Smooth muscle cell (in vitro differentiated cells): Measurements from ENCODE around the gene LAMA5. TPM values are rescaled to one million over a fixed set of nuclear protein-coding genes. Genes with fewer than 3 reads are reported as not detected.

Source experiments
- DNase-seq: peaks from one replicate; lab custom pipeline; 2025; ENCODE audit not compliant: unreplicated experiment; lab: John Stamatoyannopoulos, UW
- H2AFZ ChIP-seq: fragments of 200-600 bp; sonication (generic); 2 replicates; pipeline ENCODE4 v1.6.0; 2016; ENCODE audit warnings: antibody characterized with exemption, low read depth, mild to moderate bottlenecking
- H3F3A ChIP-seq: fragments of 200-600 bp; sonication (generic); 2 replicates; pipeline ENCODE4 v1.6.0; 2017; ENCODE audit warnings: antibody characterized with exemption, low read depth
- H3K27ac ChIP-seq: fragments of 200-600 bp; sonication (generic); 2 replicates; pipeline ENCODE4 v1.5.1; 2016; ENCODE audit warnings: low read depth, mild to moderate bottlenecking
- H3K27me3 ChIP-seq: fragments of 200-600 bp; sonication (generic); 2 replicates; pipeline ENCODE4 v1.6.1; 2016; ENCODE audit warnings: low read depth, mild to moderate bottlenecking
- H3K36me3 ChIP-seq: fragments of 200-600 bp; sonication (generic); 2 replicates; pipeline ENCODE4 v1.5.1; 2016; ENCODE audit warnings: low read depth
- H3K4me1 ChIP-seq: fragments of 200-600 bp; sonication (generic); 2 replicates; pipeline ENCODE4 v1.5.1; 2016; ENCODE audit warnings: low read depth
- H3K4me2 ChIP-seq: fragments of 200-600 bp; sonication (generic); 2 replicates; pipeline ENCODE4 v1.6.0; 2016; ENCODE audit warnings: mild to moderate bottlenecking
- H3K4me3 ChIP-seq: fragments of 200-600 bp; sonication (generic); 2 replicates; pipeline ENCODE4 v1.5.1; 2016; ENCODE audit warnings: mild to moderate bottlenecking
- H3K79me2 ChIP-seq: fragments of 200-600 bp; sonication (generic); 2 replicates; pipeline ENCODE4 v1.6.0; 2016; ENCODE audit warnings: low read depth, mild to moderate bottlenecking
- H3K9ac ChIP-seq: fragments of 200-600 bp; sonication (generic); 2 replicates; pipeline ENCODE4 v1.6.0; 2016; ENCODE audit warnings: low read depth
- H3K9me3 ChIP-seq: fragments of 200-600 bp; sonication (generic); replicated peaks from 2 replicates; pipeline ENCODE4 v1.5.1; 2016; ENCODE audit warnings: low read depth
- H4K20me1 ChIP-seq: fragments of 200-600 bp; sonication (generic); 2 replicates; pipeline ENCODE4 v1.6.0; 2016; ENCODE audit warnings: low read depth
- WGBS: methylation state at CpG from one replicate; pipeline ENCODE4 v1.1.7; 2016; ENCODE audit warnings: low lambda C conversion rate; 5-methylcytosine and 5-hydroxymethylcytosine counted together
- polyA plus RNA-seq: library from polyadenylated mRNA; unstranded; fragments of >200 nt; fragmentation: Nextera tagmentation; extraction: Ambion mirVana; gene quantifications from 2 replicates; pipeline ENCODE4 v1.2.1, GENCODE V29; 2016
- total RNA-seq: library from RNA; depleted of rRNA; stranded (reverse); fragments of >200 nt; gene quantifications from 2 replicates; pipeline ENCODE4 v1.2.3, GENCODE V29; 2014
- TF ChIP-seq, protein P1 (sequence below): fragments of 200-600 bp; sonication (generic); IDR thresholded peaks from 2 replicates; pipeline ENCODE4 v1.5.1; 2017; ENCODE audit warnings: borderline replicate concordance, mild to moderate bottlenecking, antibody characterized with exemption; ENCODE audit not compliant: insufficient read depth, poor library complexity, severe bottlenecking

The LAMA5 gene
- total and polyA plus RNA-seq, 2 experiments from 2014 or later = 27.5 to 27.6 TPM

DNA sequence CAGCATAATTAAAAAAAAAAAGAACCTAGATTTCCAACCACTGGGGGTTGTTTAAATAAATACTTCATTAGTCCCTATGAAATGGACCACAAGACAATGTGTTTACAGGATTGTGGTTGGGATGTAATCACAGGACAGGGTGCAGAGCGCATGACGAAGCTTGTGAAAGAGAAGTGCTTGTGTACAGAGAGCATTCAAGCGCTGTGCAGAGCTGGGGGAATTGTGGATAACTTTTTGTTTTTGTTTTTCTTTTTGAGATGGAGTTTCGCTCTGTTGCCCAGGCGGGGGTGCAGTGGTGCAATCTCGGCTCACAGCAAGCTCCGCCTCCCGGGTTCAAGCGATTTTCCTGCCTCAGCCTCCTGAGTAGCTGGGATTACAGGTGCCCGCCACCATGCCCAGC, 22.3 kb downstream of the LAMA5 start:
- no peaks in the 10 kb centered on the region for H3K4me1 ChIP-seq
- no peaks in the 10 kb centered on the region for H3K36me3 ChIP-seq
- DNase-seq = no peak
- H3K27ac ChIP-seq = no peak overlapping the region
- no peak overlapping the region for H3K9ac ChIP-seq
- no peaks in the 10 kb centered on the region for H3K79me2 ChIP-seq
- H3F3A ChIP-seq = no peaks in the 10 kb centered on the region
- TF ChIP-seq, protein P1, sequence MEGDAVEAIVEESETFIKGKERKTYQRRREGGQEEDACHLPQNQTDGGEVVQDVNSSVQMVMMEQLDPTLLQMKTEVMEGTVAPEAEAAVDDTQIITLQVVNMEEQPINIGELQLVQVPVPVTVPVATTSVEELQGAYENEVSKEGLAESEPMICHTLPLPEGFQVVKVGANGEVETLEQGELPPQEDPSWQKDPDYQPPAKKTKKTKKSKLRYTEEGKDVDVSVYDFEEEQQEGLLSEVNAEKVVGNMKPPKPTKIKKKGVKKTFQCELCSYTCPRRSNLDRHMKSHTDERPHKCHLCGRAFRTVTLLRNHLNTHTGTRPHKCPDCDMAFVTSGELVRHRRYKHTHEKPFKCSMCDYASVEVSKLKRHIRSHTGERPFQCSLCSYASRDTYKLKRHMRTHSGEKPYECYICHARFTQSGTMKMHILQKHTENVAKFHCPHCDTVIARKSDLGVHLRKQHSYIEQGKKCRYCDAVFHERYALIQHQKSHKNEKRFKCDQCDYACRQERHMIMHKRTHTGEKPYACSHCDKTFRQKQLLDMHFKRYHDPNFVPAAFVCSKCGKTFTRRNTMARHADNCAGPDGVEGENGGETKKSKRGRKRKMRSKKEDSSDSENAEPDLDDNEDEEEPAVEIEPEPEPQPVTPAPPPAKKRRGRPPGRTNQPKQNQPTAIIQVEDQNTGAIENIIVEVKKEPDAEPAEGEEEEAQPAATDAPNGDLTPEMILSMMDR = no peak
- no peaks in the 10 kb centered on the region for H3K9me3 ChIP-seq
- no peaks in the 10 kb centered on the region for H3K27me3 ChIP-seq
- no peak overlapping the region for H2AFZ ChIP-seq
- no peak overlapping the region for H3K4me2 ChIP-seq
- 91% methylated on average over 10 of the region's 10 CpGs for WGBS
- H3K4me3 ChIP-seq = no peak overlapping the region
- H4K20me1 ChIP-seq = no peaks in the 10 kb centered on the region

DNA sequence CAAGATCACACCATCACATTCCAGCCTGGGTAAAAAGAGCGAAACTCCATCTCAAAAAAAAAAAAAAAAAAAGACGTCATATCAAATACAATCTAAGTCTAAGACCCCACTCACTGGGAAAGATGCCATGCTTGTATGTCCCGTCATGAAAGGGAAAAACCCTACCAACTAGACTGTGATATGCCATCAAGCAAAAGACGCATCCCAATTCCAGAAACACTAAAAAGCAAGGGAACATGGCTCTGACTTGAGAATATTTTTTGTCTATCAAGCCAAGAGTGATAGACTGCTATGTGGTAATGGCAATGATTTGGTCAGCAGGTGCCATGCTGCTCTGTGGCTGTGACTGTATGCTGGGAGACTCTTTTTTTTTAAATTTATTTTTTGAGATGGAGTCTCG, 23.0 kb downstream of the LAMA5 start:
- Histone ChIP-seq H3K27me3 (no peaks in the 10 kb centered on the region), H3K4me3 (no peak overlapping the region), H3K36me3 (no peaks in the 10 kb centered on the region), H3K4me2 (no peak overlapping the region), H2AFZ (no peak overlapping the region), H3K79me2 (no peaks in the 10 kb centered on the region), H3K9ac (no peak overlapping the region), H3K27ac (no peak overlapping the region), H3K4me1 (no peaks in the 10 kb centered on the region), H3F3A (no peaks in the 10 kb centered on the region), H3K9me3 (no peaks in the 10 kb centered on the region), H4K20me1 (no peaks in the 10 kb centered on the region)
- TF ChIP-seq, protein P1 = no peak
- no peak for DNase-seq
- 94% methylated on average over 5 of the region's 5 CpGs for WGBS

DNA sequence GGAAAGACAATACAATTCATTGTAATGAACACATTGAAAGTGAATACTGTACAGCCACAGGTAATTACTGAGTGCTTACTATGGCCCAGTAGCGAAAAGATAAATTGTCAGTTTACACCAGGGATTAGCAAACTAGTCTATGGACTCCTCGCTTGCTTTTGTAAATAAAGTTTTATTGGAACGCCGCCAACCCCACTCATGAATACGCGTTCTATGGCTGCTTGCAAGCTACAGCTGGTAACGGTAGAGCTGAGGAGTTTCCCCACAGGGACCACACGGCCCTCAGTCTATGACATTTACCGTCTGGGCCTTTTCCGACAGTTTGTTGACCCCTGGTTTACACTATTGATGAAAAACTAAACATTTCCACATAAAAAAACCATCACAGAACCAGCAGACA, 24.2 kb downstream of the LAMA5 start:
- H3K4me2 ChIP-seq = no peak overlapping the region
- H3K27me3 ChIP-seq = no peaks in the 10 kb centered on the region
- H3K4me1 ChIP-seq = no peaks in the 10 kb centered on the region
- no peaks in the 10 kb centered on the region for H4K20me1 ChIP-seq
- no peak overlapping the region for H3K27ac ChIP-seq
- H2AFZ ChIP-seq = no peak overlapping the region
- no peak overlapping the region for H3K4me3 ChIP-seq
- no peaks in the 10 kb centered on the region for H3K36me3 ChIP-seq
- H3K9ac ChIP-seq = no peak overlapping the region
- TF ChIP-seq, protein P1 = no peak
- no peaks in the 10 kb centered on the region for H3K9me3 ChIP-seq
- H3K79me2 ChIP-seq = no peaks in the 10 kb centered on the region
- H3F3A ChIP-seq = no peaks in the 10 kb centered on the region
- DNase-seq = no peak
- WGBS = 92% methylated on average over 10 of the region's 10 CpGs

DNA sequence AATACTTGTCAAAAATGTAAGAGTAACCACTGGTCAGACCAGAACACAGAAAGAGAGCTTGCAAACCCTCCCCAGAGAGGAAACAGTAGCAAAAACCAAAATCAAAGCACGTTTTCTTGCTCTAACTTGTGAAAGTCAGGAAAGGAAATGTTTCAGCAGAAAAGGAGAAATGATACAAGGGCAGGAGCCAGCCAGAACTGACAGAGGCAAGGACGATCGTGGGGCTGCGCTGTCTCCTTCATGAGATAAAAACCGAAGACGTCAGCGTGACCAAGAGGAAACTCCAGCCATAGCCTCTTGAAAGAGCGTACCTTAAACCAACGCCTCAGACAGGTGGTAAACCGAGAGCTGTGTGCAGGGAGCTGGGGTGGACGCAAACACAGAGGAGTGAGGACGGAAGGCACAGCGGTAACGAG, 27.5 kb downstream of the LAMA5 start:
- no peak for DNase-seq
- H2AFZ ChIP-seq = no peak overlapping the region
- H3K27me3 ChIP-seq = no peaks in the 10 kb centered on the region
- WGBS = 90% methylated on average over 14 of the region's 14 CpGs
- H3K27ac ChIP-seq = no peak overlapping the region
- no peaks in the 10 kb centered on the region for H4K20me1 ChIP-seq
- H3K4me2 ChIP-seq = no peak overlapping the region
- no peaks in the 10 kb centered on the region for H3K4me1 ChIP-seq
- H3K9ac ChIP-seq = no peak overlapping the region
- no peaks in the 10 kb centered on the region for H3K36me3 ChIP-seq
- no peaks in the 10 kb centered on the region for H3F3A ChIP-seq
- H3K9me3 ChIP-seq = no peaks in the 10 kb centered on the region
- TF ChIP-seq, protein P1 = no peak
- no peaks in the 10 kb centered on the region for H3K79me2 ChIP-seq
- H3K4me3 ChIP-seq = no peak overlapping the region
